ENCODE data around the gene NDST4.

NDST4 gene

GRCh38 chr4:114857831-114858230 lies 255.6 kb downstream of the NDST4 start:
- TF ChIP-seq MAX (IDR thresholded peaks at IDR 0.05) (no peak), TAF1 (IDR thresholded peaks at IDR 0.05; ENCODE audit: low read depth) (no peak), EP300 (IDR thresholded peaks at IDR 0.05; ENCODE audit: borderline replicate concordance) (no peak), CREB1 (IDR thresholded peaks at IDR 0.05; ENCODE audit: low read depth) (no peak), TEAD4 (IDR thresholded peaks at IDR 0.05) (no peak), TCF12 (IDR thresholded peaks at IDR 0.05; ENCODE audit: low read depth) (no peak), CEBPB (IDR thresholded peaks at IDR 0.05) (no peak), YY1 (IDR thresholded peaks at IDR 0.05; ENCODE audit: low read depth) (no peak), USF1 (IDR thresholded peaks at IDR 0.05) (no peak), EGR1 (IDR thresholded peaks at IDR 0.05) (no peak), ZBTB7A (IDR thresholded peaks at IDR 0.05; ENCODE audit: low read depth) (no peak), NFIC (IDR thresholded peaks at IDR 0.05) (no peak), REST (IDR thresholded peaks at IDR 0.05; ENCODE audit: low read depth) (no peak), FOXM1 (IDR thresholded peaks at IDR 0.05; ENCODE audit: borderline replicate concordance, low read depth) (no peak), RAD21 (IDR thresholded peaks at IDR 0.05; ENCODE audit: low read depth) (no peak)

GRCh38 chr4:114839986-114840385 lies 273.4 kb downstream of the NDST4 start:
- TF ChIP-seq EP300 (IDR thresholded peaks at IDR 0.05; ENCODE audit: borderline replicate concordance) (no peak), EGR1 (IDR thresholded peaks at IDR 0.05) (no peak), NFIC (IDR thresholded peaks at IDR 0.05) (no peak), TAF1 (IDR thresholded peaks at IDR 0.05; ENCODE audit: low read depth) (no peak), CEBPB (IDR thresholded peaks at IDR 0.05) (no peak), FOXM1 (IDR thresholded peaks at IDR 0.05; ENCODE audit: borderline replicate concordance, low read depth) (no peak), RAD21 (IDR thresholded peaks at IDR 0.05; ENCODE audit: low read depth) (no peak), TCF12 (IDR thresholded peaks at IDR 0.05; ENCODE audit: low read depth) (no peak), CREB1 (IDR thresholded peaks at IDR 0.05; ENCODE audit: low read depth) (no peak), TEAD4 (IDR thresholded peaks at IDR 0.05) (no peak), USF1 (IDR thresholded peaks at IDR 0.05) (no peak), ZBTB7A (IDR thresholded peaks at IDR 0.05; ENCODE audit: low read depth) (no peak), YY1 (IDR thresholded peaks at IDR 0.05; ENCODE audit: low read depth) (no peak), REST (IDR thresholded peaks at IDR 0.05; ENCODE audit: low read depth) (no peak), MAX (IDR thresholded peaks at IDR 0.05) (no peak)

- TF ChIP-seq FOXM1 (IDR thresholded peaks at IDR 0.05; ENCODE audit: borderline replicate concordance, low read depth), result no peak
- TF ChIP-seq CREB1 (IDR thresholded peaks at IDR 0.05; ENCODE audit: low read depth), result no peak
- TF ChIP-seq TCF12 (IDR thresholded peaks at IDR 0.05; ENCODE audit: low read depth), result no peak
- TF ChIP-seq CEBPB (IDR thresholded peaks at IDR 0.05), result no peak
- no peak for TF ChIP-seq MAX (IDR thresholded peaks at IDR 0.05)
- no peak for TF ChIP-seq TEAD4 (IDR thresholded peaks at IDR 0.05)
- no peak for TF ChIP-seq TAF1 (IDR thresholded peaks at IDR 0.05; ENCODE audit: low read depth)
- no peak for TF ChIP-seq EGR1 (IDR thresholded peaks at IDR 0.05)
- no peak for TF ChIP-seq YY1 (IDR thresholded peaks at IDR 0.05; ENCODE audit: low read depth)
- no peak for TF ChIP-seq EP300 (IDR thresholded peaks at IDR 0.05; ENCODE audit: borderline replicate concordance)
- no peak for TF ChIP-seq NFIC (IDR thresholded peaks at IDR 0.05)
- no peak for TF ChIP-seq ZBTB7A (IDR thresholded peaks at IDR 0.05; ENCODE audit: low read depth)
- TF ChIP-seq REST (IDR thresholded peaks at IDR 0.05; ENCODE audit: low read depth), result no peak
- no peak for TF ChIP-seq USF1 (IDR thresholded peaks at IDR 0.05)
- no peak for TF ChIP-seq RAD21 (IDR thresholded peaks at IDR 0.05; ENCODE audit: low read depth)
Observed at GRCh38 chr4:114830628-114831027, 282.8 kb downstream of the NDST4 start.

All from Ishikawa (cell line).